Adrenal gland (tissue), 5 donors: ENCODE measurements around the gene SMURF2.

Experiments
- CTCF ChIP-seq, 6 experiments: fragments of 450-650 bp in 4 of 6; fragments of 200-600 bp in 2 of 6; sonication (generic) in 1 of 6; IDR thresholded peaks; 1 replicate in 5 of 6; 2 replicates in 1 of 6; pipeline versions ENCODE4 v1.5.1 to v1.8.0; 2016 to 2021; ENCODE audit warnings: antibody characterized with exemption in 6 of 6, mild to moderate bottlenecking in 2 of 6, moderate library complexity in 1 of 6
- POLR2A ChIP-seq, 2 donors: fragments of 450-650 bp; IDR thresholded peaks; one replicate each; pipeline ENCODE4 v1.6.1; 2017; ENCODE audit warnings: antibody characterized with exemption in 2 of 2, mild to moderate bottlenecking in 2 of 2, moderate library complexity in 1 of 2
- donor health status: DM: no; HTN: no; CAD: no.

GRCh38 chr17:64585146-64585545, 77.0 kb downstream of the SMURF2 start:
- no peak for TF ChIP-seq POLR2A (IDR thresholded peaks at IDR 0.05)
- no peak for TF ChIP-seq CTCF (IDR thresholded peaks at IDR 0.05)
